Endothelial cell of coronary artery (primary cell): Measurements from ENCODE around the gene C7orf33. TPM values are rescaled to one million over a fixed set of nuclear protein-coding genes. Genes with fewer than 3 reads are reported as not detected.

ENCODE experiments used
- total RNA-seq: library from RNA; depleted of rRNA; stranded (reverse); fragments of >200 nt; gene quantifications from 2 replicates; pipeline ENCODE4 v1.2.3, GENCODE V29; 2014

Gene C7orf33, protein sequence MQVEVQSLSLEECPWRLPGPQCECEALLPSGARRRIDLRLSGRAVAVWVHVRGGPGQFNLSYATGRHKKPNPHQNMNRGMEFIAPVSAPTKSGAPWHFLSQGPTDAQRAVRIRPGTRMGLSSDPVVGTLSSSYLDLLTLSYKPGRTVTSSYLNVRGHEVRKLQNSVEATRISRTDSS
- not detected in 2 replicates for total RNA-seq

DNA sequence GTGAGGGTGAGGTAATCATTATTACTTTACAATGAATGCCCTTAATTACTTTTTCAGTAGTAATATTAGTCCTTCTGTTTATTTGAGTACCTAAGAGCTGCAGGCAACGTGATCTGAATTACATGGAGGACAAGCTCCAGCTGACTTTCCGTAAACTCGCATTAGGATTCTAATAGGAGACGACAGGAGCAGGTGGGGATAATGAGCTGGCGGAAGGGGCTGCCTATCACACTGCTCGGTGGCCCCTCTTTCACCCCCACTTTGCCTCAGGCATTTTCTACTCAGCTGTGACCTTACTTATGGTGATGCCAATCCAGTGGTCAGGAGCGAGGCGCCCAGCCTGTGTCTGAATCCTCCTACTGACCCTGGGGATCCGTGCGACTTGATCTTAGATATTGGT is at the start of gene C7orf33:
C7orf33 (plus strand) TSS at position 296 of the 400 bp plus-strand sequence. CDS start 160 bp downstream, outside the sequence.

Other genes starting within 250 kb of the C7orf33 start
- 40.5 and 43.6 TPM in 2 replicates for gene CUL1, start 108.1 kb downstream of the C7orf33 start, total RNA-seq